ENCODE data around the gene CDH4.

CDH4 gene

DNA sequence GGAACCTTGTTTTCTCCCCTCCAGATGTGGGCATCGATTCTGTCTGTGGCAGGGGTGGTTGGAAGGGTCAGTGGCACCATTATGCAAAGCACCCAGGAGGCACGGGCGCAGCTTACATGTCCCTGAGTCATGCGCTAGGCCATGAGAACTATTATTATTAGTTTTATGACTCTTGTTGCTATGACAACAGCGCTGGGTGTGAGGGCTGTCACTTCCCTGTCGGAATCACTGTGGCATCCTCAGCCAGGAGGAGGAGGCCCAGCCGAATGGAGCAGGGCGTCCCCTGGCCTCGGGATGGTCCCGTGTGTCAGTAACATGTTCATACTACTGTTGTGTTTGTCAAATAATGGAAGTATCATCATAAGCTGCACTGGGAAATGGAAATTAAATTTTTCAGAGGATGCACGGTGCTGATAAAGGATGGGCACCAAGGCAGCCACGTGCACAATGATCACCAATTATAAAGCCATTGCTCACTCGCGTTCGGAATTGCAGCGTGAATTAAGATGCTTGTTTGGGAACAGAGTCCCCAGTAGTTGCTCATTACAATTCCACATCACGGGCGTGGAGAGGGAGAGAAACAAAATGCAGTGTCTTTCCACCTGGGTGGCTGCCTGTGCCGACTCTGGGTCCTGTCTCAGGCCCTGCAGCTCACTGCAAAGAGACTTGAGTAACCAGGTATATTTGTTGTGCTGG lies 247.9 kb downstream of the CDH4 start:
- no peak for DNase-seq (ENCODE audit: low spot score)
- TF ChIP-seq, protein P1, sequence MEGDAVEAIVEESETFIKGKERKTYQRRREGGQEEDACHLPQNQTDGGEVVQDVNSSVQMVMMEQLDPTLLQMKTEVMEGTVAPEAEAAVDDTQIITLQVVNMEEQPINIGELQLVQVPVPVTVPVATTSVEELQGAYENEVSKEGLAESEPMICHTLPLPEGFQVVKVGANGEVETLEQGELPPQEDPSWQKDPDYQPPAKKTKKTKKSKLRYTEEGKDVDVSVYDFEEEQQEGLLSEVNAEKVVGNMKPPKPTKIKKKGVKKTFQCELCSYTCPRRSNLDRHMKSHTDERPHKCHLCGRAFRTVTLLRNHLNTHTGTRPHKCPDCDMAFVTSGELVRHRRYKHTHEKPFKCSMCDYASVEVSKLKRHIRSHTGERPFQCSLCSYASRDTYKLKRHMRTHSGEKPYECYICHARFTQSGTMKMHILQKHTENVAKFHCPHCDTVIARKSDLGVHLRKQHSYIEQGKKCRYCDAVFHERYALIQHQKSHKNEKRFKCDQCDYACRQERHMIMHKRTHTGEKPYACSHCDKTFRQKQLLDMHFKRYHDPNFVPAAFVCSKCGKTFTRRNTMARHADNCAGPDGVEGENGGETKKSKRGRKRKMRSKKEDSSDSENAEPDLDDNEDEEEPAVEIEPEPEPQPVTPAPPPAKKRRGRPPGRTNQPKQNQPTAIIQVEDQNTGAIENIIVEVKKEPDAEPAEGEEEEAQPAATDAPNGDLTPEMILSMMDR (IDR thresholded peaks at IDR 0.05; ENCODE audit: extremely low read depth, missing control alignments), result no peak

DNA sequence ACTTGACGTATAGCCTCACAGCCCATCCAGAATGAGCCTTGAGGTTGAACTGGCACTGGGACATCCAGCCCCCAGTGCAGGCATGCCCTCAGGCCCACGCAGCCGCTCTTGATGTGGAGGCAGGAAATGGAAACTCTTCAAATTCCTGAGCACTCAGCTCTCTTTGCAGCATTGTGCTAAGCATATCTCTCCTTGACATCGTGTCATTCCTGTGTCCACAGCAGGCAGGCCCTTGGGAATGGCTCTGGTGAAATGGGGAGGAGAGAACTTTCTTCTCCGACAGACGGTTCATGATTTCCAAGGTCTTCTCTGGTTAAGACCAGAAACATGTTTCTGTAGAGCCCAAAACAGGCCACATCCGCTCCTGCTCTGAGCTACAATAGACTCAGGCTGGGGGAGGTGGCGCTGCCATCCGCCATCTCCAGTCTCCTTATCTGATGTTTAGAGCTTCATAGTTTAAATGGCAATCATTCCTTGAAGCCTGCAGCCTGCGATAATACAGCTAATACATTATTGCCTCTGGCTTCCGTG lies 248.8 kb downstream of the CDH4 start:
- no peak for DNase-seq (ENCODE audit: low spot score)
- TF ChIP-seq, protein P1 (IDR thresholded peaks at IDR 0.05; ENCODE audit: extremely low read depth, missing control alignments), result no peak

DNA sequence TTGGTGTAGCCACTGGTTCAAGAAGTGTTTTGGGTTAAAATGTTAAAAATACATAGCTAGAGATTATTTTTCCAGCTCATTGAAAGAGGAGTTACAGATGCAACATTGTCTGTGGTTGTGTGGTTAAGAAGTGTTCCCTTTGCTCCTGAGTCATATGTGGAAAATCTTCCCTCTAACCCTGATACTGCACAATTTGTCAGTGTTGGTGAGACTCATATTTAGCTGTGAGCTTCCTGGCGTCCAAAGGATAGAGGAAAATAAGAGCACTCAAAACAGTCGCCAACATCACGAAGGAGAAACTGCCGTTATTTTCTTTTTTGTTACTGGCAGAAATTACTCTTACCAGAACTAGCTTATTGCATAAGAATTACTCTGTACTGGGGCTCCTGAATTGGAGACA lies 250.4 kb downstream of the CDH4 start:
- TF ChIP-seq, protein P1 (IDR thresholded peaks at IDR 0.05; ENCODE audit: extremely low read depth, missing control alignments), result no peak

DNA sequence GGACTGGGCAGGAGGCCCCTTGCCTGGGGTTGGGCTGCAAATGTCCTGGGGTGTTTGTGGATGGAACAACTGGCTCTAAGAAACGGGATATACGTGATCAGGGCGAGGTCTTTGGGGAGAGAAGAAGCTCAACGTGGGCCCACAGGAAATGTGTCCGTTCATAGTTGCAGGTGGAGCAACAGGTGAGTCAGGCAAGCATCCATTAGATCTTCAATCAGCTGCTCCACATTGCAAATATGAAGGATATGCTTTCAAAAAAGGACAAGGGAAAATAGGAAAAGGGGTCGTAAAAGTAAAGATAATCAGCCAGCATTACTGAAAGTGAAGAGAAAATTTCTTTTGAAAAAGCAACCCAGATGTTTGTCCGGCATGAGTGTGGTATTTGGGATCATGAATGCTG lies 251.0 kb downstream of the CDH4 start:
- no peak for DNase-seq (ENCODE audit: low spot score)
- TF ChIP-seq, protein P1 (IDR thresholded peaks at IDR 0.05; ENCODE audit: extremely low read depth, missing control alignments), result no peak

More for the DNA sequence above, 250.4 kb downstream of the CDH4 start:
- DNase-seq (ENCODE audit: low spot score), result no peak

DNA sequence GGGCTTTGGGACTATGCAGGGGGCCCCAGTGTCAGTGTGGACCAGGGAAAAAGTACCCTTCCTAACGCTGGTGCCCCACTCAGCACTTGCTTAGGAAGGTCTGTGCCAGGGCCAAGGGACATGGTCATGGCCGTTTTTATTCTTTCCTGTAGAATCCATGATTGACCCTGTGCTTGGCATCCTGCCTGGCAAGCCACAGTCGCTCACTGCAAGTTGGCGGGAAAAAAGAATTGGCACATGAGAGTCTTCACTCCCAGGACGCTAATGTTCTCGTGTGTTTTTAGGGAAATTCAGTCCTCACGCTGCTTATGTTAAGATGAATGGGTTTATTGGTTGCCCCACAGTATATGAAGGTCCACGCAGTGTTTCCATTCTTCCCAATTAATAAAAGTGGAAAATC lies 253.4 kb downstream of the CDH4 start:
- no peak for DNase-seq (ENCODE audit: low spot score)
- TF ChIP-seq, protein P1 (IDR thresholded peaks at IDR 0.05; ENCODE audit: extremely low read depth, missing control alignments), result no peak

DNA sequence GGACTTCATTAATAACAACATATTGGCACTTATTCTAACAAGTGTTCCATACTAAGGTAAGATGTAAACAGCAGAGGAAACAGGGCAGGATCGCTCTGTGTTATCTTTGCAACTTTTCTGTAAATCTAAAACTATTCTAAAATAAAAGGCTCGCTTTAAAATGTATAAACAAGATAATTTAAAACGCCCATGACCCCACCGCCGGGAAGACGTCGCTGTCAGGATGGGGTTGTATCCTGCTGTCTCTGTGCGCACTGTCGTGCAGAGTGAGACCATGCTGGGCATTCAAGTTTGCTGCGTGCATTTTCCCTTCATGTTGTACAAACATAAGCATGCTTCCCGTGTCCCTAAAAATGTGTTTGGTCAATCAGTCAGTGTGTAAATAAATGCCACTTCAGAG lies 255.7 kb downstream of the CDH4 start:
- no peak for DNase-seq (ENCODE audit: low spot score)
- TF ChIP-seq, protein P1 (IDR thresholded peaks at IDR 0.05; ENCODE audit: extremely low read depth, missing control alignments), result no peak

DNA sequence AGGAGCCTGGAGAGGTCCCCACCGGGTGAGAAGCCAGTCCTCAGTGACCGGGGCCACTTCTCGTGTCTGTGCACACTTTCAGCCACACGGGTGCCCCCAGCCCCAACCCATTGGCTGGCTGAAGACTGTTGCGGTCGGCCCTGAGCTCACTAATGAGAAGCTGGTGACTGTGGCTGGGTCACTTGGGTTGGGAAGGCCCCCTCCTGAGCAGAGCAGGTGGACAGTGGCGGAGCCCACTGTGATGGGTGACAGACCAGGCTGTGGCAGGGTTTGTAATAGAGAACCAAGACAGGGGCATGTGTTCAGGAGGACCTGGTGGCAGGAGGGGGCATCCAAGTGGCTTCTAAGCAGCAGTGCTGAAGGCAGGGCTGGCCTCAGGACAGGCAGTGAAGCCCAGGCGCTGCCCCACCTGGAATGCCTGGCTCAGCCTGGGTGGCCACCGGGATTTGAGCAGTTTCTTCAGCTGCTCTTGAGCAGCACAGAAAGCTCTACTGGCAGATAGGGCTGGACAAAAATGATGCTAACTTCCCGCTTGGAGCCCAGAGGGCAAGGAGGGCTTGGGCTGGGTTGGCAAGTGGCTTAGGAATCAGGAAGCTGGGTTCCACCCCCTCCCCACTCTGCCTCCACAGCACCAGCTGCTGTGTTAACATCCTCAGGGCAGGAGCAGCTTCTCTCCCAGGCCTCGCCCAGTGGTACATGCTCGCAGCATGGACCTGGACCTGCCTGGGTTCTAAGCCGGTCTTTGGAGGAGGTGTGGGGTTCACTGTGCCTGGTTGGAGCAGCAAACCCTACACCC lies 256.4 kb downstream of the CDH4 start:
- TF ChIP-seq, protein P1 (IDR thresholded peaks at IDR 0.05; ENCODE audit: extremely low read depth, missing control alignments), result no peak
- DNase-seq (ENCODE audit: low spot score), result no peak

Measured in GM20000 (cell line).